GM13976 (cell line): ENCODE measurements around the gene ZNF93.
"Not testable (repeated sequence)": the region's sequence is repeated elsewhere in the genome, so short reads cannot be mapped to it uniquely, and the experiment has no call there.

Experiments
- DNase-seq: peaks from one replicate; pipeline ENCODE4 v3.0.0; 2012; ENCODE audit warnings: low spot score
- CTCF ChIP-seq: IDR thresholded peaks from 2 replicates; pipeline ENCODE4 v1.5.1; 2012; ENCODE audit warnings: borderline replicate concordance, mild to moderate bottlenecking; ENCODE audit not compliant: insufficient read depth; ENCODE audit errors: extremely low read depth, missing control alignments, control extremely low read depth
- in situ Hi-C: fragments of 300-500 bp; cut with MboI; formaldehyde crosslinking; loops from one replicate; pipeline ENCODE4 v1.12.0; 2022; ENCODE audit warnings: low sequenced_read_pairs, mixed read lengths, inconsistent platforms; ENCODE audit not compliant: unreplicated experiment

Gene ZNF93

GRCh38 chr19:19959151-19959799 lies 58.5 kb downstream of the ZNF93 start:
- DNase-seq: not testable (repeated sequence)
- in situ Hi-C loops: loop anchor here (10.0 kb wide), 1 partner anchor 424 kb away; the partner anchor contains the start of gene CILP2
- peak; percentile 52 for TF ChIP-seq CTCF

- no peak for DNase-seq
- TF ChIP-seq CTCF: no peak
- in situ Hi-C loops: no loop called here
Measured at GRCh38 chr19:19964416-19964815, 63.7 kb downstream of the ZNF93 start.

GRCh38 chr19:19966126-19966525 lies 65.4 kb downstream of the ZNF93 start:
- in situ Hi-C loops, DNase-seq: not testable (repeated sequence)

DNA sequence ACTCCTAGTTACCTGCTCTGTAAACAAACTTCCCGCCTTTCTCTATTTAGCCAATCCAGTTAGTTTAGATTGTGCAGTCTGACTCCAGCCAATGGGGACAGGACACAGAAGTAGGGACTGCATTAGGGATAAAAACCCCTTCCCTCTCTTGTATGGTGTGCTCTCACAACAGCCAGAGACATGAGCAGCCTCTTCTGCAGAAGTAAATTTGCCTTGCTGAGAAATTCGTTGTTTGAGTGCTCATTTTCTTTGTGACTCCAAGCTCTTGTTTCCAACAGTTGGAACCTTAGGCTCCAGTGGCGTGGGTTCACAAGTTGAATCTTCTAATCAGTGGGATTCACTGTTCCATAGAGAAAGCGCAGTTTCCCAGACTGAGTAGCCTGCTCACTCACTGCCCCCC lies 66.1 kb downstream of the ZNF93 start:
- DNase-seq: no peak
- in situ Hi-C loops: no loop called here
- no peak for TF ChIP-seq CTCF
